Thyroid gland (tissue), 4 donors: ENCODE data around the gene SPATA13.

Experiments
- POLR2A ChIP-seq, 2 donors: fragments of 450-650 bp; IDR thresholded peaks; one replicate each; pipeline ENCODE4 v1.6.1; 2017; ENCODE audit warnings: antibody characterized with exemption in 2 of 2, mild to moderate bottlenecking in 2 of 2, moderate library complexity in 1 of 2
- TF ChIP-seq, protein P1 (sequence below), 6 experiments: fragments of 200-600 bp in 3 of 6; fragments of 450-650 bp in 3 of 6; sonication (generic) in 3 of 6; IDR thresholded peaks; one replicate each; pipeline ENCODE4 v1.5.1; 2016 to 2019; ENCODE audit warnings: antibody characterized with exemption in 6 of 6, mild to moderate bottlenecking in 2 of 6, inconsistent platforms in 1 of 6, moderate library complexity in 1 of 6

DNA sequence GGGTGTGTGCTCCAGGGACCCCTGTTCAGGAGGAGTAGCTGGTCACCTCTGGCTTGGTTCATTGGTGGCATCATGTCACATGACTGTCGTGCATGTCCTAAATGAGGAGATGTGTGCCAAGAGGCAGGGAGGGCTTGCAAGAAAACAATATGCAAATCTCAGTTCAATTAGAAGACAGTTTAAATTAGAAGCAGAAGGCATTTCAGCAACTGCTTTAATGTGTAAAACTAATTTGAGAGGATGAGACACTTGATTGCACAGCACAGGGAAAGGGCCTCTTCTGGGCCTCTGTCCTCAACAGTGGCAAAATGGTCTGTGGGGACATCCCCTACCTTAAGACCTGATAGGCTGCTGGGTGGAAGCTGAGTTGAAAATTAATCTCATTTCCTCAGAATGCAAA, 54.6 kb downstream of the SPATA13 start:
- TF ChIP-seq, protein P1, sequence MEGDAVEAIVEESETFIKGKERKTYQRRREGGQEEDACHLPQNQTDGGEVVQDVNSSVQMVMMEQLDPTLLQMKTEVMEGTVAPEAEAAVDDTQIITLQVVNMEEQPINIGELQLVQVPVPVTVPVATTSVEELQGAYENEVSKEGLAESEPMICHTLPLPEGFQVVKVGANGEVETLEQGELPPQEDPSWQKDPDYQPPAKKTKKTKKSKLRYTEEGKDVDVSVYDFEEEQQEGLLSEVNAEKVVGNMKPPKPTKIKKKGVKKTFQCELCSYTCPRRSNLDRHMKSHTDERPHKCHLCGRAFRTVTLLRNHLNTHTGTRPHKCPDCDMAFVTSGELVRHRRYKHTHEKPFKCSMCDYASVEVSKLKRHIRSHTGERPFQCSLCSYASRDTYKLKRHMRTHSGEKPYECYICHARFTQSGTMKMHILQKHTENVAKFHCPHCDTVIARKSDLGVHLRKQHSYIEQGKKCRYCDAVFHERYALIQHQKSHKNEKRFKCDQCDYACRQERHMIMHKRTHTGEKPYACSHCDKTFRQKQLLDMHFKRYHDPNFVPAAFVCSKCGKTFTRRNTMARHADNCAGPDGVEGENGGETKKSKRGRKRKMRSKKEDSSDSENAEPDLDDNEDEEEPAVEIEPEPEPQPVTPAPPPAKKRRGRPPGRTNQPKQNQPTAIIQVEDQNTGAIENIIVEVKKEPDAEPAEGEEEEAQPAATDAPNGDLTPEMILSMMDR (IDR thresholded peaks at IDR 0.05): no peak
- TF ChIP-seq POLR2A (IDR thresholded peaks at IDR 0.05): no peak
